ENCODE data around the gene TAS1R3. TPM values are rescaled to one million over a fixed set of nuclear protein-coding genes. Genes with fewer than 3 reads are reported as not detected.

The TAS1R3 gene
- total RNA-seq, 2 donors from 2014 or later = 0.30 to 0.35 TPM

DNA sequence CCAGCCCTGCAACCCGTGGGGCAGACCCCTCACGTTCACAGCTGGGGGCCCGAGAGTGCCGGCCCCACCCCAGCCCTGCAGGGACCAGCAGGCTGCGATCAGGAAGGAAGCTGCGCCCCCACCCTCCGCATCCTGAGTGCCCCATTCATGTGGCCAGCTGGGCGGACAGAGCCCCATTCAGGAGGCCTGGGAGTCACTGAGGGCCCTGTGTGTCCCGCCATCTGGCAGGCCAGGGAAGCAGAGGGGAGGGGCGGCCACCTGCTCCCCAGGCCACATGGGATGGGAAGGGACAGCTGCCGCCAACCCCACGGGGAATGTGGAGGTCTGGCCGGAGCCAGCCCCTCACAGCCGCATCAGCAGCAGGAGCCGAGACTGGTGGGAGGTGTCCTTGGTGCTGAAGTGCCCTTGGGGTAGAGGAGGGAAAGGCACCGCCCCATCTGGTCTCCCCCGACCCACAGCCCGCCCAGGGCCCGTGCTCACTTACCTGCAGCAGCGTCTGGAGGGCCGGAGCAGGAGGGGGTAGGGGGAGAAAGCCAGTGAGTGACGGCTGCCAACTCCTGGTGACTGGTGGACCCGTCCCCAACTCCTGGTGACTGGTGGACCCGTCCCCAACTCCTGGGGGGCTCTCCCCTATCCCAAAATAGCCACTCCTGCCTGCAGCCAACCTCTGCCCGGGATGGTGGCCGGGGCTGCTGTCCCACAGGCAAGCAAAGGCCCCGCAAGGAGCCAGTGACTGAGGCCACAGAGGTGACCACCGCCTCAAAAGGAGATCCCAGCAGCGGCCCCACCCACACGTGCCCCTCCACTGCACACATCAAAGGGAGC, 32.0 kb upstream of the TAS1R3 start:
- no peak overlapping the region for H3K4me3 ChIP-seq
- H3K36me3 ChIP-seq = peaks cover 6% of the 10 kb centered on the region
- no peak overlapping the region for H3K27ac ChIP-seq
- no peaks in the 10 kb centered on the region for H3K9me3 ChIP-seq
- H3K27me3 ChIP-seq = no peaks in the 10 kb centered on the region
- no peak for DNase-seq (ENCODE audit: low spot score)
- H3K4me1 ChIP-seq = peaks cover 0 to 4% of the 10 kb centered on the region in 2 donors
- TF ChIP-seq, protein P1, sequence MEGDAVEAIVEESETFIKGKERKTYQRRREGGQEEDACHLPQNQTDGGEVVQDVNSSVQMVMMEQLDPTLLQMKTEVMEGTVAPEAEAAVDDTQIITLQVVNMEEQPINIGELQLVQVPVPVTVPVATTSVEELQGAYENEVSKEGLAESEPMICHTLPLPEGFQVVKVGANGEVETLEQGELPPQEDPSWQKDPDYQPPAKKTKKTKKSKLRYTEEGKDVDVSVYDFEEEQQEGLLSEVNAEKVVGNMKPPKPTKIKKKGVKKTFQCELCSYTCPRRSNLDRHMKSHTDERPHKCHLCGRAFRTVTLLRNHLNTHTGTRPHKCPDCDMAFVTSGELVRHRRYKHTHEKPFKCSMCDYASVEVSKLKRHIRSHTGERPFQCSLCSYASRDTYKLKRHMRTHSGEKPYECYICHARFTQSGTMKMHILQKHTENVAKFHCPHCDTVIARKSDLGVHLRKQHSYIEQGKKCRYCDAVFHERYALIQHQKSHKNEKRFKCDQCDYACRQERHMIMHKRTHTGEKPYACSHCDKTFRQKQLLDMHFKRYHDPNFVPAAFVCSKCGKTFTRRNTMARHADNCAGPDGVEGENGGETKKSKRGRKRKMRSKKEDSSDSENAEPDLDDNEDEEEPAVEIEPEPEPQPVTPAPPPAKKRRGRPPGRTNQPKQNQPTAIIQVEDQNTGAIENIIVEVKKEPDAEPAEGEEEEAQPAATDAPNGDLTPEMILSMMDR (IDR thresholded peaks at IDR 0.05) = no peak

DNA sequence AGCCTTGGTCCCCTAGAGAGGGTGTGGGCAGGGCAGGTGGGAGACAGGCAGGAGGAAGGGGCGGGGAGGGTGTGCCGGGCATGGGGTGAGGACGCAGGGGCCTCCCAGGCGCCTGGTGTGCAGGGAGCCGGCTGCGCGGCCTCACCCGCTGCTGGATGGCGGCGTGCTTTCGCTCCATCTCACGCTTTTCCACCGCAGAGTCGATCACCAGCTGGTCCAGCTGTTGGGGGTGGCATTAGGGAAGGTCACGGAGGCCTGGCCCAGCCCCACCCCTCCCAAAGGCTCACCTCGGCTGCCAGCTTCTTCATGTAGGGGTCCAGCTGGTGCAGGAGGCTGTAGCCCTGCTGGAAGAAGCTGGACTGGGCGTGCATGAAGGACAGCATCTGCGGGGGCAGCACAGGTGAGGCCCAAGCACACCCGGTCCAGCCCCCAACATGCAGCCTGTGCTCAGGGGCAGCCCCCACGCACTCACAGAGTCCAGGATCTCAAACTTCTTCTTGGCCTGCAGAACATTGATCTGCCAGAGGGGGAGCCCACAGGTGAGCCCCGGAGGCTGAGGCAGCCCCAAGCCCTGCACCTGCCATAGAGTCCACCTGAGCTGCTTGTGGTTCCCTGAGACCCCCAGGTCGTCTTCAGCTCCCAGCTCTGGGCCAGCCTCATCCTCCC, 31.3 kb upstream of the TAS1R3 start:
- no peaks in the 10 kb centered on the region for H3K27me3 ChIP-seq
- no peak for DNase-seq (ENCODE audit: low spot score)
- TF ChIP-seq, protein P1 (IDR thresholded peaks at IDR 0.05) = no peak
- no peak overlapping the region for H3K4me3 ChIP-seq
- peaks cover 0 to 11% of the 10 kb centered on the region in 2 donors for H3K4me1 ChIP-seq
- no peaks in the 10 kb centered on the region for H3K9me3 ChIP-seq
- peaks cover 6% of the 10 kb centered on the region for H3K36me3 ChIP-seq
- H3K27ac ChIP-seq = no peak overlapping the region

DNA sequence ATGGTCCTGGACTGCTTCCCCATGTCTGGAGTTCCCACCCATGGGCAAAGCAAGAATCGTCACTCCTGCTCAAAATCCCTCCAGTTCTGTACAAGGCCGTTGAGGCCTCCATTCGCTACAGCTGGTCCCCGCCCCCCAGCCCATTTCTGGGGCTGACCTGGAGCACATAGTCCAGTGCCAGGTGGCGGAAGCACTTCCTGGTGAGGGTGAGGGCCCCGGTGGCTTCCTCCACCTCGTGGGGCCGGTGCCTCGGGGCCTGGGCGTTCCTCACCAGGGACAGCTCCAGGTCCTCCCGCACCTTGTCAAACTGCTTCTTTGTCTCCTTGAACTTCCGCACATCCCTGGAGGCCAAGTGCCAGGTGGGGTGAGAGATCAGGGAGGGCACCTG, 30.7 kb upstream of the TAS1R3 start:
- TF ChIP-seq, protein P1 (IDR thresholded peaks at IDR 0.05) = no peak
- H3K4me1 ChIP-seq = peaks cover 0 to 17% of the 10 kb centered on the region in 2 donors
- H3K27ac ChIP-seq = no peak overlapping the region
- H3K36me3 ChIP-seq = peaks cover 6% of the 10 kb centered on the region
- H3K27me3 ChIP-seq = no peaks in the 10 kb centered on the region
- DNase-seq (ENCODE audit: low spot score) = no peak
- no peak overlapping the region for H3K4me3 ChIP-seq
- no peaks in the 10 kb centered on the region for H3K9me3 ChIP-seq

DNA sequence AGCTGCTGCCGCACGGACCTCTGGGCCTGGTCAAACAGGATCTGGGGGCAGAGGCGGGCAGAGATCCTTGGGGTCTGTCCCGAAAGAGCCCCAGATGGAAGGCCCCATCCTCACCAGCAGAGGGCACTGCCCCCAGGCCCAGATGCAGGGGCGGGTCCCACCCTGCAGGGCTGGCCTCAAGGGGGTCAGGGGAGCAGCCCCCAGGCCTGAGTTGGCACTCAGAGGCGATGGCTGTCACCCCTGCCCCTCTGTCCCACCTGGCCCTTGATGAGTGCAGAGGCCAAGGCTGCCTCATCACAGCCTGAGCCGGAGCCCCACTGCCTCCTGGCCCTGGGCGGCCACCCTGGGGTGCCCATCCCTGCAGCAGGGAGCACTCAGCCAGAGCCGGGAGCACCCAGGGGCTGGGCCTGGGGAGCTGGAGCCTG, 29.1 kb upstream of the TAS1R3 start:
- H3K27me3 ChIP-seq = no peaks in the 10 kb centered on the region
- no peak overlapping the region for H3K4me3 ChIP-seq
- H3K9me3 ChIP-seq = no peaks in the 10 kb centered on the region
- TF ChIP-seq, protein P1 (IDR thresholded peaks at IDR 0.05) = peak; percentile 14 to 32
- DNase-seq (ENCODE audit: low spot score) = no peak
- no peak overlapping the region for H3K27ac ChIP-seq
- H3K36me3 ChIP-seq = no peaks in the 10 kb centered on the region
- H3K4me1 ChIP-seq = peaks cover 0 to 33% of the 10 kb centered on the region in 2 donors

DNA sequence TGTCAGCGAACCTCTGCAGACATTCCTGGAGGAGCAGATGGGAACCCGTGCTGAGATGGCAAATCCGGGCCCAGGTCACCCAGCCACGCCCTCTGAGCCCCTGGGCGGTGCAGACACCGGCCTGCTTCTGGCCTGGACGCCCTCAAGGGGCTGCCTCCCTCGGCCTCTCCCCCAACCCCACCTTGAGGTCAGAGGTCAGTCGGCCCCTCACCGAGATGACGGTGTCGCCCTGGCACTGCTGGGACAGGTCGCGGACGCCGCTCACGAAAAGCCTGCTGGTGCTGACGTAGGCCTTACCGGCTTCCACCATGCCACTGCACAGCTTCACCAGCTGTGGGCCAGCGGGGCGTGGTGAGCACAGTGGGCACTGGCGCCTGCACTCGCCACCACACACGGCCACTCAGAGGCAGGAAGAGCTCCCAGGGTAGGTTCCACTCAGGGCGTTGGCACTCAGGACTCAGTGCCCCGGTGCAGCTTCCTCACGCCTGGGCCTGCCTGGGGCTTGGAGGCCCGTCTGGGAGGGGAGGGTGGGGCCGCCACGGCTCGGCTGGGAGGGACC, 28.1 kb upstream of the TAS1R3 start:
- H3K36me3 ChIP-seq = no peaks in the 10 kb centered on the region
- H3K9me3 ChIP-seq = no peaks in the 10 kb centered on the region
- H3K27me3 ChIP-seq = no peaks in the 10 kb centered on the region
- TF ChIP-seq, protein P1 (IDR thresholded peaks at IDR 0.05) = no peak
- no peak for DNase-seq (ENCODE audit: low spot score)
- no peak overlapping the region for H3K4me3 ChIP-seq
- no peak overlapping the region for H3K27ac ChIP-seq
- H3K4me1 ChIP-seq = peaks cover 0 to 37% of the 10 kb centered on the region in 2 donors

Measured in right atrium auricular region (tissue), 2 donors.